Panc1 (cell line): ENCODE measurements around the gene OR5A1.

Experiments
- TCF7L2 ChIP-seq: IDR thresholded peaks from 2 replicates; pipeline ENCODE4 v1.6.1; 2011; ENCODE audit warnings: mild to moderate bottlenecking, low read depth, low read length, inconsistent platforms
- TF ChIP-seq, protein P1 (sequence below): fragments of 450-650 bp; IDR thresholded peaks from 2 replicates; pipeline ENCODE4 v1.5.1; 2017; ENCODE audit warnings: mild to moderate bottlenecking

DNA sequence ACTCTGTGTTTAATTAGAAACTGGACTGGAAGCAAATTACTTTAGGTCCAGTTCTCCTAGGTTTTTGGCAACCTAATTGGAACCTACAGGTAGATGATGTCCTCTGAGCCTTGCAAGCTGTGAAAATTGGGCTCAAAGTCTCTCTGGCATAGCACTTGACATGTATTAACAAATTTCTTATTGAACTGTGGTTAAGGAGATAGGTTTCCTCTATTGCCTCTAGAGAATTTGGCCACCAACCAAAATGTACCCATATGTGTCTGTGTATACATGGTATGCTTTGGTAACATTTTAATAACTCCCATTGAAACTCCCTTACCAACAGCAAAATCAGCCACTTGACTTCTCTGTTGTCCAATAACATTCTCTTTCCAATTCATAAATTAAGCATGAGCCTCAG, 36.7 kb downstream of the OR5A1 start, which contains the start of gene OR4D10:
- no peak for TF ChIP-seq TCF7L2
- TF ChIP-seq, protein P1, sequence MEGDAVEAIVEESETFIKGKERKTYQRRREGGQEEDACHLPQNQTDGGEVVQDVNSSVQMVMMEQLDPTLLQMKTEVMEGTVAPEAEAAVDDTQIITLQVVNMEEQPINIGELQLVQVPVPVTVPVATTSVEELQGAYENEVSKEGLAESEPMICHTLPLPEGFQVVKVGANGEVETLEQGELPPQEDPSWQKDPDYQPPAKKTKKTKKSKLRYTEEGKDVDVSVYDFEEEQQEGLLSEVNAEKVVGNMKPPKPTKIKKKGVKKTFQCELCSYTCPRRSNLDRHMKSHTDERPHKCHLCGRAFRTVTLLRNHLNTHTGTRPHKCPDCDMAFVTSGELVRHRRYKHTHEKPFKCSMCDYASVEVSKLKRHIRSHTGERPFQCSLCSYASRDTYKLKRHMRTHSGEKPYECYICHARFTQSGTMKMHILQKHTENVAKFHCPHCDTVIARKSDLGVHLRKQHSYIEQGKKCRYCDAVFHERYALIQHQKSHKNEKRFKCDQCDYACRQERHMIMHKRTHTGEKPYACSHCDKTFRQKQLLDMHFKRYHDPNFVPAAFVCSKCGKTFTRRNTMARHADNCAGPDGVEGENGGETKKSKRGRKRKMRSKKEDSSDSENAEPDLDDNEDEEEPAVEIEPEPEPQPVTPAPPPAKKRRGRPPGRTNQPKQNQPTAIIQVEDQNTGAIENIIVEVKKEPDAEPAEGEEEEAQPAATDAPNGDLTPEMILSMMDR = no peak
